Metanephros (tissue), 2 donors: ENCODE measurements around the gene ALG3. TPM values are rescaled to one million over a fixed set of nuclear protein-coding genes. Genes with fewer than 3 reads are reported as not detected.

Source experiments
- small RNA-seq: library from RNA; depleted of rRNA; stranded (forward); fragments of <200 nt; gene quantifications from one replicate; pipeline ENCODE3, GENCODE V24; 2014; ENCODE audit warnings: low replicate concordance
- total RNA-seq: library from RNA; depleted of rRNA; stranded (reverse); fragments of >200 nt; gene quantifications from one replicate; pipeline ENCODE4 v1.2.3, GENCODE V29; 2014

The ALG3 gene
- 28.7 TPM for total RNA-seq

GRCh38 chr3:184248454-184249411 lies at the start of gene ALG3:
ALG3 (minus strand) TSS chr3:184248962; CDS start chr3:184248940, 22 bp downstream.

GRCh38 chr3:184275961-184276910 lies 27.5 kb upstream of the ALG3 start, which contains the start of gene ECE2:
ECE2 (plus strand) TSS chr3:184276022; CDS start chr3:184276154, 132 bp downstream.

GRCh38 chr3:184261270-184261853 lies 12.6 kb upstream of the ALG3 start, which contains the start of gene CAMK2N2:
CAMK2N2 (minus strand) TSS chr3:184261553; CDS start chr3:184261285, 268 bp downstream.

GRCh38 chr3:184249412-184250166 lies 827 bp upstream of the ALG3 start, which contains the start of gene EEF1AKMT4:
EEF1AKMT4 (plus strand) TSS chr3:184249672; CDS start chr3:184249695, 23 bp downstream.

GRCh38 chr3:184229394-184230080 lies 19.2 kb downstream of the ALG3 start, which contains the start of gene VWA5B2:
VWA5B2 (plus strand) TSS chr3:184229585; CDS start chr3:184230529, 944 bp downstream.

Small RNA genes lying within 50 kb of the gene (small RNA-seq; reads per million reads assigned to genes)
- not detected for gene MIR1224

Other genes with a start within 250 kb of the ALG3 start
- 46.7 TPM for gene ABCC5, start 231.1 kb downstream of the ALG3 start, total RNA-seq
- not detected for gene HTR3D, start 217.2 kb downstream of the ALG3 start, total RNA-seq
- gene HTR3C, start 195.9 kb downstream of the ALG3 start, total RNA-seq: not detected
- not detected for gene HTR3E, start 151.9 kb downstream of the ALG3 start, total RNA-seq
- gene EIF2B5, start 113.6 kb downstream of the ALG3 start, total RNA-seq: 32.2 TPM
- 59.7 TPM for gene DVL3, start 93.6 kb downstream of the ALG3 start, total RNA-seq
- gene AP2M1, start 74.1 kb downstream of the ALG3 start, total RNA-seq: 235 TPM
- gene ABCF3, start 62.8 kb downstream of the ALG3 start, total RNA-seq: 65.3 TPM
- 0.99 TPM for gene VWA5B2, start 19.4 kb downstream of the ALG3 start, total RNA-seq
- 1.8 TPM for gene EEF1AKMT4, start 710 bp upstream of the ALG3 start, total RNA-seq
- 0.70 TPM for gene CAMK2N2, start 12.6 kb upstream of the ALG3 start, total RNA-seq
- gene ECE2, start 27.1 kb upstream of the ALG3 start, total RNA-seq: not detected
- gene PSMD2, start 50.3 kb upstream of the ALG3 start, total RNA-seq: 173 TPM
- gene EIF4G1, start 65.6 kb upstream of the ALG3 start, total RNA-seq: 160 TPM
- 23.5 TPM for gene FAM131A, start 88.6 kb upstream of the ALG3 start, total RNA-seq
- gene CLCN2, start 112.6 kb upstream of the ALG3 start, total RNA-seq: 13.4 TPM
- 68.9 TPM for gene POLR2H, start 112.7 kb upstream of the ALG3 start, total RNA-seq
- 0.88 TPM for gene THPO, start 129.2 kb upstream of the ALG3 start, total RNA-seq
- 32.6 TPM for gene CHRD, start 131.1 kb upstream of the ALG3 start, total RNA-seq